Right hindlimb (tissue), 1 donor: ENCODE measurements around the gene RIN3.
A peak's percentile ranks its signal among the peaks of the same experiment; 100 is the strongest.

Experiments
- DNase-seq: peaks from one replicate; pipeline ENCODE4 v3.0.0-alpha.2; 2018

Gene RIN3

DNA sequence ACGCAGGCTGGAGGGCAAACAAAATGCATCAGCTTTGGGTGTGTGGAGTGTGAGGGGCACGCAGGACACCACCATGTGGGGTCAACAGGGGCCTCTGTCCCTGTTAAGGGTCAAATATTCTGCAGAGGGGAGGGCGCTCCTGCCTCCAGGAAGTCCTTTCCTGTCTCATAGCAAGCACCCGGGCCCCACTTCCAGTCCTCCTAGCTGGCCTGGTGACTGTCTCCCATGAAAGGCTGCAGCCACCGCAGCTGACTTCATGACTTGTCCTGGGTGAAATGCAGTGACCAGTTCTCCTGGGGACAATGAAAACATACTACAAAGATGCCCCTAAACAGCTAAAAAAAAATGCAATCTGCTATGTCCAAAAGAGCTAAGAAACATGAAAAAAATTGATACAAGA is 181.2 kb downstream of the RIN3 start:
- no peak for DNase-seq

DNA sequence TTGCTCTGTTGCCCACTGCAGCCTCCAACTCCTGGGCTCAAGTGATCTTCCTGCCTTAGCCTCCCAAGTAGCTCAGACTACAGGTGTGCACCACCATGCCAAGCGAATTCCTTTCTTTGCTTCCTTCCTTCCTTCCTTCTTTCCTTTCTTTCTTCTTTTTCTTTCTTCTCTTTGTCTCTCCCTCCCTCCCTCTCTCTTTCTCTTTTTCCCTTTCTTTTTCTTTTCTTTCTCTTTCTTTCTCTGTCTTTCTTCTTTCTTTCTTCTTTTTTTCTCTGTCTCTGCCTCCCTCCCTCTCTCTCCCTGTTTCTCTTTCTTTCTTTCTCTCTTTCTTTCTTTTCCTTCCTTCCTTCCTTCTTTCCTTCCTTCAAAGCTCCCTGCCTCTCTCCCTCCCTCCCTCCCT is 182.0 kb downstream of the RIN3 start:
- no peak for DNase-seq

DNA sequence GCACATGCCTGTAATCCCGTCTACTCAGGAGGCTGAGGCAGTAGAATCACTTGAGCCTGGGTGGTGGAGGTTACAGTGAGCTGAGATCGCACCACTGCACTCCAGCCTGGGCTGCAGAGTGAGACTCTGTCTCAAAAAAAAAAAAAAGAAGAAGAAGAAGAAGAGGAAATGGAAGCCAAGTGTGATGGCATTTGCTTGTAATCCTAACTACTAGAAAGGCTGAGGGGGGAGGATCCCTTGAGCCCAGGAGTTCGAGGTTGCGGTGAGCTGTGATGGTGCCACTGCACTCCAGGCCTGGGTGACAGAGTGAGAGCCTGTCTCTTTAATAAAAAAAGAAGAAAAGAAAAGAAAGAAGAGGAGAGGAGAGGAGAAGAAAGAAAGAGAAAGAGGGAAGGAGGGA is 182.8 kb downstream of the RIN3 start:
- DNase-seq = no peak

DNA sequence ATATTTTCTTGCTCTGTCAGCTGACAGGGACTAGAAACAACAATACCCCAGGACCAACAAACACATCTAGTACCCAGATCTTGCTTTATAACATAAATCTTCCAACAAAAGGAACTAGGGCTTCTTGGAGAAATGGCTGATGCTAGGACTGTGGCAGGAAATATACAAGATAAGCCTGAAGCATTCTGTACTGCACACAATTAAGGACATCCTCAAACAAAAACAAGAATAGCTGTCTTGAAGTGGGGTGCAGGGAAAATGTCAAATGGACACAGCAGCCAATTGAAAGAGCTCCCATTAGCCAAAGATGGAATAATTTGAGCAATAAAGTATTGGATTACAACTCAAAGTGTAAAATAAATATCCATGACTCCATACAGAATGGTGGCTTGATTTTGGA is 184.8 kb downstream of the RIN3 start:
- no peak for DNase-seq

DNA sequence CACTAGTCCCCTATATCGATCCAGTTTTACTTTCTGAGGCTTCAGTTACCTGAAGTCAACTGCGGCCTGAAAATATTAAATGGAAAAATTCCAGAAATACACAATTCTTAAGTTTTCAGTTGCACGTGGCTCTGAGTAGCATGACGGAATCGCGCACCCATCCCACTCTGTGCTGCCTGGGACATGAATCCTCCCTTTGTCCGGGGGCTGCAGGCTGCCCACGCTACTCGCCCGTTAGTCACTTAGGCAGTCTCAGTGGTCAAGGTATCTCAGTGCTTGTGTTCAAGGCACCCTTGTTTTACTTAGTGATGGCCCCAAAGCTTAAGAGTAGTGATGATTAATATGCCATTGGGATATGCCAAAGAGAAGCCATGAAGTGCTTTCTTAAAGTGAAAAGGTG is 188.2 kb downstream of the RIN3 start:
- no peak for DNase-seq

DNA sequence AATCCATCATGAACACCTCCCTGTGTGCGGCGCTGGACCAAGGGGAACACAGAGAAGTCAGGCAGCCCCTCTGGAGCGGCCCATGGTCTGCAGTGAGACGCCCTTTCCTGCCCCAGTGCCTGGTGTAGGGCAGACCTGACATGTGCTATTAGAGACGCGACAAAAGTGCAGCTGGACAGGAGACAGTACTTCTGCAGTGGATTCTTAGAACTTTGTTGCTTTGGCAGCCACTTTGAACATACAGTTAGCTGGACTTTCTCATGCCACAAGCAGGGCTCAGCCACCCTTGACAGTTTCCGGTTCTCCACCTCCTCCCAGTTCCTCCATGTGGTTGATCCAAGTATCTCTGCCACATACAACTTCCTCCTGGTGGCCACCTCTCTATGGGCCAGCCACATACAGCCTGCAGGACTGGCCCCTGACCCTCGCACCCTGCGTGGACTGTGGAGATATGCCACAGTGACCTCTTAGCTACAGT is 188.9 kb downstream of the RIN3 start:
- DNase-seq = no peak

DNA sequence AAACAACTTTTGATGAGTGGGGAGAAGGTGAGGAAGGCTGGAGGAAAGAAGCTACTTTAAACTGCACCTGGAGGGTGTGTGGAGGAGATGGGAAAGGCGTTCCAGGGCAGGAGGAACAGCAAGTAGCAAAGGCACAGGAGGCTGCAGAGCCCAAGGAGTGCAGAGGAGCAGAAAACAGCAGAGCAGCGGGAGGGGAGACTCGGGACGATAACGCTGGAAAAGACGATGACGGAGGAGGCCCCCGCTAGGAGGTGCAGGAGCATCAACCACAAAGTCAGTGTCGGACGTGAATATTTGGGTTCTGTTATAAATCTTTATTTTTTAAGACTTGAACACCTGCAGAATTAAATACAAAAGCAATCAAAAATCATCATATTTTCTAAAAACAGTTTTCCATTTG is 189.9 kb downstream of the RIN3 start:
- no peak for DNase-seq

DNA sequence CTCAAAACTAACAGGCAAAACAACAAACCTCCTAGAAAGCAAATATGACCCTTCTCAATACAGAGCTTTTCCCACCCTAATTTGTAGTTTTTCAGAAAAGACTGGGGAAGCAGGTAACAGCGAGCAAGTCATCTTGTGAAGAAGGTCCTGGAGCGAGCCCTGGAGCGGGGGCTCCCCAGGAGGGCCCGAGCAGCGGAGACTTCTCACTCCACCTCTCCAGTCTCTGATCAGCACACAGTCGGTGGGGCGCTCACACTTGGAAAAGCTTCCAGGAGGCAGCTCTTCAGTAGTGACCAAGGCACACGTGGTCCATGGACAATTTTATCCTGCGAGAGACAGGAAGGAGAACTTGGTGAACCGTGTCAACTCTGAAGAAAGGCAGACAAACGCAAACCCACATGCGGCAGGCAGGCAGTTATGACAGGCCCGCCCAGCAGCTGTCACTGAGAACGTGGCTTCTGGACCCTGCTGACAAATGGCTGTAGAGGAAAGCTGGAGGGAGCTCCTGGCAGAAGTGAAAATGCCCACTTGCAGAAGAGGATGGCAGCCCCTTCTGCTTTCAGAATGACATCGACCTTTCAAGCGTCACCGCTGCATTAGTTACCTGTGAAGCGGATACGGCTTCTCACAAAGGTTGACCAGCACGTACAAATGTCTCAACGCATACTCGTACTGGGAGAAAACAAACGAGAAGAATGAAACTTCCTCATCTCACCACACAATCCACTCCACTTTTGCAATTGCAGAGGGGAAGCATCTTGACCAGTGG is 190.6 kb downstream of the RIN3 start:
- DNase-seq = no peak

DNA sequence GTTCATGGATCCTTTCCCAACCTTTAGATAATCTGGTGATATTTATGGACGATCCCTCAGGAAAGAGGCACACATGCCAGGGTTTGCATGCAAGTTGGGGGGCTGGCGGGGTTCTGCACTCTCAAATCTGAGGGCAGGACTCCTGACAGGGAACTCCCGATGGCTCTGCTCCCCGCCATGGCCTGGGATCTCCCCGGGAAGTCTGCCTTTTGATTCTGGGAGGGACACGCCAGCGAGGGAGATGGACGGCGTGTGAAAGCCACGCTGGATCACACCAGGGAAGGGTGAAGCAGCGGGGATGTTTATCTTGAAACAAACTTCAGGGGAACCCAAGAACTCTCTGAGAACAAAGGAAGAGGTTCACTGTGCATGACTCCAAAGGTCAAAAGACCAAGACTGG is 191.2 kb downstream of the RIN3 start:
- DNase-seq = no peak

DNA sequence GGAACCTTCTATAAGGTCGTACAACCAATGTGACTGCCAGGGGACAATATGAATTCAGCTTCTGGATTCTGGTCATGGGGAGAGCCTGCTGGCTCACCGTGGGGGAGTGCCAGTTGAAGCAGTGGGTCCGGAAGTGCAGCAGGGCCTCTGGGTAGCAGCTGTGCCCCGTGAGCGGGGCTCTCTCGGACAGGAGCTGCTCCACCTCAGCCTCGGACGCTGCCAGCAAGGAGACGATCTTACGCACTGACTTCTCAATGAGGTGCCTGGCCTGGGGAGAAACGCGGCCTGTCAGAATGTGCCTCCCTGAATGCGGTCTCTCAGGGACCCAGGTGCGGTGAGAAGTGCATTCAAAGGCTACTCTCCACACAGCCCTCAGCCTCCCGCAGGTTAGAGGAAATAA is 192.8 kb downstream of the RIN3 start:
- DNase-seq = no peak

DNA sequence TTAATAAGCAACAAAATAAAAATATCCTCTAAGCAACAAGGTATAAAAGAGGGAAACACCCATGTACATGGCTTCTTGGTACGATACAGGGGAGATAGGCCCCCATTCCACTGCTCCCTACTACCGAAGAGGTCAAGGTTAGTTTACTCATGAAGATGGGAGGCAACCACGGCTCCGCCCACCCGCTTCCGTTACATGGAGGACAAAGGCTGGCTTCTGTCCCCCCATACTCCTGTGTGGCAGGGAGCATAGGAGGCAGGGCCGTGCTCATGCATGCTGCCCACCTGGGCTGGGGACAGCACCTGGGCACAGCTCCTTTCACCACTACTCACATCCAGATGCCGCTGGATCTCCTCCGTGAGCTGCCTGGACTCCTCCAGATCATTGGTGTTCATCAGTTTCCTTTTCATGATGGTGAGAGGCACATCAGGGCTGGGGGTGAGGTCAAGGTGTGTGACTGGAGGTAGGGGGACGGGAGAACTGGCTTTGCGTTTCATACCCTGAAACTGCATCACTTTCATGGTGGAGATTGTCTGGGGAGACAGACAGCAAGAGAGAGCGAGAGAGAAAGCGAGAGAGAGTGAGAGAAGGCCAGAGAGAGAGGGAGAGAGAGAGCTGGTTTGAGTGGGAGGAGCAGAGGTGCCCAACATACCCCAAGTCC is 195.9 kb downstream of the RIN3 start:
- DNase-seq = no peak

DNA sequence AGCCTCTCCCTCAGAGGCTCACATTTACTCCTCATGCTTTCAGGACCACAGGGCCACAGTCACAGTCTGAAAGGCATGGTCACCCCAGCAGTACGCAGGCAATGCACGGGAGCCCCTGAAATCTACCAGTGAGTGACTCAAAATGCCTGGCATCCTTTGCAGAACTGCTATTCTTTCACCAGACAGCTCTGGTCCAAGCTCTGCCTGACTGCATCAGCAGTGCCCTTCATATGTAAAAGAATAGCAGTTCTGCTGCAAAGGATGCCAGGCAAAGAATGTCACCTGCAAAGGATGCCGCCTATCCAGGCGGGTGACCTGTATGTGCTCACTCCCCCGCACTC is 196.4 kb downstream of the RIN3 start:
- DNase-seq = no peak

DNA sequence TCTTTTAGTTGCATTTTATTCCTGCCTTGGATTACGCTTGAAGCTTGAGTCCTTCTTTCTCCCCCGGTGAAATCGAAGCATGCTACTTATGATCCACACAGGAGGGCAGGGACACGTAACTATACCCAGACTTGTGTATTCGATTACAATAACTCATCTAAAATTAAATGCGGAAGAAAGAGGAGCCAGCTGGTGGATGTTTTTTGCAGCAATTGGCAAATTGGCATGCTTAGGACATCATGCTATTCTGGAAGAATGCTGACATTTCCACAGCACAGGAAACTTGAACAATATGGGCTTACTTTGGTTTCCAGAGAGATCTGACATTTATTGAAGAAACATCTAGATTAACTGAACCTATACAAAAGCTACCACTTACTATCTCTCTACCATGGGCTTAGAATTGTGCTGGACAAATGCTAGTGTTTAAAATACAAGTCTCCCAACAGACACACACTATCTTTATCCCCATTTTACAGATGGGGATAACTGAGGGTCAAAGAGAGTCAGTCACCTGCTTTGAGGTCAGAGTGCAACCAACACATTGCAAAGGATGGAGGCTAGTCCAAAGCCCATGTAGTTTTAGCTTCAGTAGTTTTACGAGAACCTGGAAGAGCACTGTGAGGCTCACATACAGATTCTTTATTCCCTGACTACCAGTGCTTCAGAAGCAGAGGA is 198.5 kb downstream of the RIN3 start:
- DNase-seq = no peak

DNA sequence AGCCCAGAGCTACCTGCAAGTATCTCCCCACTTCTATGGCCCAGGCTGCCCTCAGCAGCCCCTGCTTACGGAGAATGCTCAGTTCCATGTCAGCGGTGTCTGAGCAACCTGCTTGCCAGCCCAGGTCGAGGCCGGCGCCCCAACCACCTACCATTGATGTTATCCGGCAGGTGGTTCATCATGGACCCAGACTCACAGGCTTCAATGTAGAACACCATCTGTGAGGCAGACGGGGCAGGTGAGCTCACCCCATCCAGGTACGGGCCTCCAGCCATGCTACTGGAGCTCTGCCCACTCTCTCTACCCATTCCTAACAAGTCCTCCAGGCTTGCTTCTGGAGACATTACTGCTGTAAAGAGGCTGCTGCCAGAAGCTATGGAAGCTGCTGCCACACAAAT is 199.1 kb downstream of the RIN3 start:
- DNase-seq = no peak

DNA sequence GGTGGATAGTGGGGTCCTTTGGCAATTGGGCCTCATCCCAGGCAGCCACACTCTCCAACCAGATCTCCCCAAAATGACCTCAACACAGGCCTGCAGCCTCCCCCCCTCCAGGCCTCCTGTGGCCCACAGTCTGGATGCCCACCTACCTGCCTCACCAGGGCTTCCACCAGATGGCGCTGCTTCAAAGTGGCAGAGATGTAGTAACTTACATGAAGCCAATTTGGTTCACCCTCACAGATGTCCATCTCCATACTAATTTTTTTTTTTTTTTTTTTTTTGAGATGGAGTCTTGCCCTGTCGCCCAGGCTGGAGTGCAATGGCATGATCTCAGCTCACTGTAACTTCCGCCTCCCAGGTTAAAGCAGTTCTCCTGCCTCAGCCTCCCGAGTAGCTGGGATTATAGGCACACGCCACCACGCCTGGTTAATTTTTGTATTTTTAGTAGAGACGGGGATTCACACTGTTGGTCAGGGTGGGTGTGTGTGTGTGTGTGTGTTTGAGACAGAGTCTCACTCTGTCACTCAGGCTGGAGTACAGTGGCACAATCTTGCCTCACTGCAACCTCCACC is 201.2 kb downstream of the RIN3 start:
- peak; percentile 36 for DNase-seq

DNA sequence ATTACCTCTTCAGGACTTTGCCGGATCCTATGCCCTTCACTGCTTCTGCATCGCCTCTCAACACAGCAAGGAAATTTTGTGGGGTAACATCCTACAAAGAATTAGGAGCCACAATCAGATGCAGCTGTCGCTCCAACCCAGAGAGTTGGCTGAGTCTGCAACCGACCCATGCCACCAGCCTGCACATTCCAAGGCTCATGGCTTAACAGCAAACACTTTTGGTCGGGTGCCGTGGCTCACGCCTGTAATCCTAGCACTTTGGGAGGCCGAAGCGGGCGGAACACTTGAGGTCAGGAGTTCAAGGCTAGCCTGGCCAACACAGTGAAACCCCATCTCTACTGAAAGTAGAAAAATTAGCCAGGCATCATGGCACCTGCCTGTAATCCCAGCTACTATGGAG is 202.6 kb downstream of the RIN3 start:
- DNase-seq = no peak

DNA sequence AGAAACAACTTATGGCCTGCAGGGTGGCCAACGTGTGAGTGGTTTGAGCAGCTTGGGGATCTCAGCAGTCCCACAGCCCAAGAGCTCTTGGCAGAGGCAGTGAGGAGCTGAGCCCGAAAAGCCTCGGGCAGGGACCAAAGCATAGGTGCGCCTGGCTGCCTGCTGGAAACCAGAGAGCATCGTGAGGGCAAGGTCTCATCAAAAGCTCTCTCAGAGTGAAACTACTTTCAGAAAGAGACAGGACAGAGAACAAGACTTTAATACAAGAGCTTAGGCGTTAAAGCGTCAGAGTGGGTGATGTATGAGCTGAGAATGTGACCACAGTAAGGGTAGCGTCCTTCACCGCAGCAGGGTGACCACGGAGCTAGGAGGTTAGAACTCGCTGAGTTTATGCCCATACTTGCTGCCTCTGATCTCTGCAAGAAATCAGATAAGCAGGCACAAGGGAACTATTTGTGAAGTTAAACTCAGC is 204.0 kb downstream of the RIN3 start:
- no peak for DNase-seq

DNA sequence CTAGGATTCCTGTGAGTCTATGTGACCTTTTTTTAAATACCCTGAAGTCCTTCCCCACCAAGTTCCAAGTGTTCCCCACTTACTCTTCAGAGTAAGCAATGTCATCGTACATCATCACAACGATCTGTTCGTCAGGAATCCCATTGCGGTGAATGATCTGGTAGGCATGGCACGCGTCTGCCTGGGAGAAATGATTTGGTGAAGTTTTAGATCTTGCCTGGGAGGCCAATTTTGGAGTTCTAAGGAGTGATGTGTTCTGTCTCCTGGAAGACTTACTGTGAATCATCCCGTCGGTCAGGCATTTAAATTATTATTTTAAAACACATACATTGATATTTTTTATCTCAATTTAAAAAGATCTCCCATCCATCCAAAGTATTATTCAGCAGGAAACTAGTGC is 205.1 kb downstream of the RIN3 start:
- DNase-seq = no peak

DNA sequence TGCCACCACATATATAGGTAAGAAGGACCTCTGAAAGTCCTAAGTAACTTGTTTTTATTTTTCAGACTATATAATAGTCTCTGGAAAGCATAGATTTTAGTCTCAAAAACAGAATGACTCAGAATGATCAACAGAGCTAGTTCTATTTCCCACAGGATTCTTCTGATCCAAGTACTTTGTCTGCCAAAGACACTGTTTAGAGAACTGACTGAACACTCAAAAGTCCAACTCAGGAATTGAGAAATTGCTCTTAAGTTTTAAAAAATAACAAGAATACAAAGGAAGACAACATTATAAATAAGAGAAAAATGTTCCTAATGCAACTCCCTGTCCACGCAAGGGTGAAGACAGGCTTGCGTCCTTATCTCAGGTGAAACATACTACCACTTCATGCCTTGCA is 205.8 kb downstream of the RIN3 start:
- DNase-seq = no peak

DNA sequence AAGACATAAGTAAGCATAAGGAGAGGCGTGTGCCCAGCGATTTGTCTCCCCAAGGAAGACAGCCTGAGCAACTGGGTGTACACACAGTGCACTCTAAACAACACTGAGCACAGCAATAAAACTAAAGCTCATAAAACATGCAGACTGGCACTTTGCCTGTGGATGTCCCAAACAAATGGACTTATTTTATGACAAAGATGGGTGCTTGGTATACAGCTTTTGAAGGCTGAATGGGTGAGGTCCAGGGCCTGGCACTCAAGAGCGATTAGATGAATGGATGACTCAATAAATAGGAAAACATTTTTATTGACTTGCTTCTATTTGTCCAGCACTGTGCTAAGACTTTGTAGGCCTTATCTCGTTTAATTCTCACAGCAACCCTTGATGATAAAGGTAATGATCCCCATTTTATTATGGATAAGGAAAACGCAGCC is 206.3 kb downstream of the RIN3 start:
- peak; percentile 37 for DNase-seq

DNA sequence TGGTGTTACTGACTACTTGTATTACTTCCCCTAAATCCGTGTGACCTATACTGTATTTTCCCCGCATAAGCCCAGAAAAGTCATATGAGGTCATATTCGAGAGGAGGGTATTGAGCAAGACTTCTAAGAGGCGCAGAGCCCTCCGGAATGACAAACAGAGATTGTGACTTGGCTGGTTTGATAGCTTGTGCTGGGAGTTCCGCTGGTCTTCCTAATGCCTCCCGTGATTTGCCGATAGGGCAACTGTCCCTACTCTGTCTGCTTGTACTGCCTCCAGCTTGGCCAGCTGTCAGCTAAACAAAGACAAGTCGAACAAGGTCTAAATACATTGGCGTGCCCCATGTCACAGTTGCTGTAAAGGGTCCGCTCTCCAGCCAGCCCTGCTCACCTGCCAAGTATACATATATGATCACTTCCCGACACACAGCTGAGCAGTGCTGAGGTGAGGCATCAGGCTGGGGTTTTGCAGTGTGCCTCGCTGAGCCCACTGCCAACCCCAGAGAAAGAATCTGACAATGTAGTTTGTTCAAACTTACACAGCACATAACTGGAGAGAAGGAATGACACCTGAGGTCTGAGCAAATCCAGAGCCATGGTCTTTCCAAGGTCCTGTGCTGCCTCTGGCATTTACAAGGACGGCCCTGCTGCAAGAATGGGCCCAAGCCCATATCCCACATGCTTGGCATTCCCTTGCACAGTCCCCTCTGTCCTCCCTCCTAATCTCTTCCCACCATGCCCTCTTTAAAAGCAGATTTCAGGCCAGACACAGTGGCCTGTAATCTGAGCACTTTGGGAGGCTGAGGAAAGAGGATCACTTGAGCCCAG is 211.1 kb downstream of the RIN3 start:
- no peak for DNase-seq

DNA sequence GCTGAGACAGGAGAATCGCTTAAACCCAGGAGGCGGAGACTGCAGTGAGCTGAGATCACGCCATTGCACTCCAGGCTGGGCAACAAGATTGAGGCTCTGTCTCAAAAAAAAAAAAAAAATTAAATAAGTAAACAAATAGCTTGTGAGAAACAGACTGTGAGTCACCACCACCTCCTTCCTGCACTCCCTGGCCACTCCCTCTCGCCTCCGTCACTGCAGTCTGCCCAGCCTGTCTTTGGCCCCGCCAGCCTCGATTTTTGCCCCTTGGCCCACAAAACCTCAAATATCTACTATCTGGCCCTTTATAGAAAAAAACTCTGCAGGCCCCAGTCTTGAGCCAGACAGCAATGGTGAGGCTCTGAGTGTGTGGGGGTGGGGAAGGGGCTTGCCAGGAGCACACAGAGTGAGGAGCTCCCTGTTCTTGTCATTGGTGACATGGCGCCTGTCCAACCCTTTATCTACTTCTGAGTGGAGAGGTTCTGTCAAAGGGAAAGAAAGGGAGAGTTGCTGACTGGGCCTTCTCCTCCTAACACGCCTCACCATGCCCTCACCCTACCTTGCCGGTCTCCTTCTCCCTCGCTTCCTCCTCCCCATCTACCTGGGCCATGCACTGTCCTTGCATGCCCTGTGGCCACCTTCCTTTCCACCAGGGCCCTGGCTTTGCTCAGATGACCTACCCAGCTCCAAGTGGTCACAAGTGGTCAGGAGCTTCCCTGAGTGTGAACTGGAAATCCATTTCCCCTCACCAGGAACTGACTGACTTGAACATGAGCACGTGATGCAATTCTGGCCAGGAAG is 212.8 kb downstream of the RIN3 start:
- no peak for DNase-seq
